Neuron (in vitro differentiated cells): ENCODE data around the gene SUMO2.
"Not testable (repeated sequence)": the region's sequence is repeated elsewhere in the genome, so short reads cannot be mapped to it uniquely, and the experiment has no call there.

ENCODE experiments used
- H2AFZ ChIP-seq: one replicate; pipeline ENCODE4 v1.6.1; 2013; ENCODE audit warnings: low read depth, mild to moderate bottlenecking, inconsistent platforms, low read length, moderate library complexity
- H3K27me3 ChIP-seq: one replicate; pipeline ENCODE4 v1.6.1; 2013; ENCODE audit warnings: low read length; ENCODE audit not compliant: insufficient read depth
- H3K36me3 ChIP-seq: one replicate; pipeline ENCODE4 v1.6.1; 2013; ENCODE audit warnings: low read length; ENCODE audit not compliant: insufficient read depth
- H3K4me1 ChIP-seq: one replicate; pipeline ENCODE4 v1.6.1; 2013; ENCODE audit warnings: low read length; ENCODE audit not compliant: insufficient read depth
- H3K4me3 ChIP-seq: 2 replicates; pipeline ENCODE4 v1.5.1; 2013; ENCODE audit warnings: mild to moderate bottlenecking, low read length, moderate library complexity
- H3K9me3 ChIP-seq: one replicate; pipeline ENCODE4 v1.6.1; 2013; ENCODE audit warnings: low read length

SUMO2 gene

GRCh38 chr17:75174996-75175395 is 7.8 kb downstream of the SUMO2 start:
- Histone ChIP-seq H3K27me3 (no peaks in the 10 kb centered on the region), H3K36me3 (peaks cover 82% of the 10 kb centered on the region), H3K9me3 (no peaks in the 10 kb centered on the region), H3K4me3 (no peak overlapping the region), H2AFZ (no peak overlapping the region), H3K4me1 (peaks cover 3% of the 10 kb centered on the region)

GRCh38 chr17:75173526-75173925 is 9.2 kb downstream of the SUMO2 start:
- Histone ChIP-seq H3K4me1 (no peaks in the 10 kb centered on the region), H3K36me3 (peaks cover 76% of the 10 kb centered on the region)

GRCh38 chr17:75168998-75169397 is 13.8 kb downstream of the SUMO2 start:
- peaks cover 2% of the 10 kb centered on the region for H3K9me3 ChIP-seq
- H3K27me3 ChIP-seq = no peaks in the 10 kb centered on the region
- peaks cover 67% of the 10 kb centered on the region for H3K36me3 ChIP-seq
- H3K4me3 ChIP-seq = no peak overlapping the region
- no peaks in the 10 kb centered on the region for H3K4me1 ChIP-seq
- H2AFZ ChIP-seq = no peak overlapping the region

More at GRCh38 chr17:75173526-75173925, 9.2 kb downstream of the SUMO2 start:
- H3K27me3 ChIP-seq = no peaks in the 10 kb centered on the region
- H3K4me3 ChIP-seq = no peak overlapping the region
- no peak overlapping the region for H2AFZ ChIP-seq
- no peaks in the 10 kb centered on the region for H3K9me3 ChIP-seq

- H3K9me3 ChIP-seq, H2AFZ ChIP-seq, H3K4me1 ChIP-seq, H3K27me3 ChIP-seq, H3K4me3 ChIP-seq: not testable (repeated sequence)
- peaks cover 50% of the 10 kb centered on the region for H3K36me3 ChIP-seq
Observed at GRCh38 chr17:75164606-75165005, 18.2 kb downstream of the SUMO2 start.

GRCh38 chr17:75163074-75163473 is 19.7 kb downstream of the SUMO2 start:
- Histone ChIP-seq H3K36me3 (peaks cover 54% of the 10 kb centered on the region), H3K9me3 (peaks cover 2% of the 10 kb centered on the region), H3K4me1 (no peaks in the 10 kb centered on the region), H3K4me3 (no peak overlapping the region), H3K27me3 (no peaks in the 10 kb centered on the region), H2AFZ (no peak overlapping the region)

- H3K27me3 ChIP-seq = no peaks in the 10 kb centered on the region
- H3K36me3 ChIP-seq = peaks cover 33% of the 10 kb centered on the region
- peaks cover 3% of the 10 kb centered on the region for H3K4me1 ChIP-seq
- no peaks in the 10 kb centered on the region for H3K9me3 ChIP-seq
- no peak overlapping the region for H3K4me3 ChIP-seq
- H2AFZ ChIP-seq = no peak overlapping the region
Observed at GRCh38 chr17:75160211-75160610, 22.5 kb downstream of the SUMO2 start.

GRCh38 chr17:75159196-75160031 is 23.3 kb downstream of the SUMO2 start:
- H2AFZ ChIP-seq = no peak overlapping the region
- H3K4me1 ChIP-seq = peaks cover 8% of the 10 kb centered on the region

GRCh38 chr17:75158480-75158879 is 24.3 kb downstream of the SUMO2 start:
- H3K4me3 ChIP-seq, H3K4me1 ChIP-seq, H3K27me3 ChIP-seq, H3K9me3 ChIP-seq, H2AFZ ChIP-seq: not testable (repeated sequence)
- H3K36me3 ChIP-seq = peaks cover 25% of the 10 kb centered on the region

More at GRCh38 chr17:75159196-75160031, 23.3 kb downstream of the SUMO2 start:
- no peaks in the 10 kb centered on the region for H3K9me3 ChIP-seq
- H3K27me3 ChIP-seq = no peaks in the 10 kb centered on the region
- H3K36me3 ChIP-seq = peaks cover 31% of the 10 kb centered on the region
- no peak overlapping the region for H3K4me3 ChIP-seq

GRCh38 chr17:75155191-75155601 is 27.6 kb downstream of the SUMO2 start:
- Histone ChIP-seq H3K36me3 (peaks cover 12% of the 10 kb centered on the region), H2AFZ (no peak overlapping the region), H3K4me3 (no peak overlapping the region), H3K4me1 (peaks cover 12% of the 10 kb centered on the region), H3K9me3 (no peaks in the 10 kb centered on the region), H3K27me3 (no peaks in the 10 kb centered on the region)

GRCh38 chr17:75154195-75155106 is 28.3 kb downstream of the SUMO2 start, which contains the start of gene JPT1:
JPT1 (minus strand) TSS chr17:75154512; CDS start chr17:75154397, 115 bp downstream.
- Histone ChIP-seq H3K9me3 (no peaks in the 10 kb centered on the region), H2AFZ (no peak within 1 kb of the TSS), H3K4me1 (peaks cover 12% of the 10 kb centered on the region), H3K4me3 (peak within 1 kb of the TSS; percentile 91), H3K36me3 (peaks cover 18% of the 10 kb centered on the region), H3K27me3 (no peaks in the 10 kb centered on the region)

- peaks cover 17% of the 10 kb centered on the region for H3K36me3 ChIP-seq
- peak overlapping the region; percentile 91 for H3K4me3 ChIP-seq
- no peaks in the 10 kb centered on the region for H3K27me3 ChIP-seq
- peaks cover 12% of the 10 kb centered on the region for H3K4me1 ChIP-seq
- H2AFZ ChIP-seq = no peak overlapping the region
- H3K9me3 ChIP-seq = no peaks in the 10 kb centered on the region
Observed at GRCh38 chr17:75153780-75154194, 29.0 kb downstream of the SUMO2 start.

GRCh38 chr17:75152922-75153779 is 29.6 kb downstream of the SUMO2 start:
- Histone ChIP-seq H3K4me3 (peak overlapping the region; percentile 91), H3K9me3 (no peaks in the 10 kb centered on the region), H2AFZ (no peak overlapping the region), H3K27me3 (no peaks in the 10 kb centered on the region), H3K4me1 (peaks cover 12% of the 10 kb centered on the region), H3K36me3 (peaks cover 17% of the 10 kb centered on the region)
